Neuron (in vitro differentiated cells): Measurements from ENCODE around the gene SULT1C3.
"Not testable (repeated sequence)": the region's sequence is repeated elsewhere in the genome, so short reads cannot be mapped to it uniquely, and the experiment has no call there.

Experiments
- H2AFZ ChIP-seq: one replicate; pipeline ENCODE4 v1.6.1; 2013; ENCODE audit warnings: low read depth, mild to moderate bottlenecking, inconsistent platforms, low read length, moderate library complexity
- H3K27me3 ChIP-seq: one replicate; pipeline ENCODE4 v1.6.1; 2013; ENCODE audit warnings: low read length; ENCODE audit not compliant: insufficient read depth
- H3K36me3 ChIP-seq: one replicate; pipeline ENCODE4 v1.6.1; 2013; ENCODE audit warnings: low read length; ENCODE audit not compliant: insufficient read depth
- H3K4me1 ChIP-seq: one replicate; pipeline ENCODE4 v1.6.1; 2013; ENCODE audit warnings: low read length; ENCODE audit not compliant: insufficient read depth
- H3K4me3 ChIP-seq: 2 replicates; pipeline ENCODE4 v1.5.1; 2013; ENCODE audit warnings: mild to moderate bottlenecking, low read length, moderate library complexity
- H3K9me3 ChIP-seq: one replicate; pipeline ENCODE4 v1.6.1; 2013; ENCODE audit warnings: low read length

The SULT1C3 gene

DNA sequence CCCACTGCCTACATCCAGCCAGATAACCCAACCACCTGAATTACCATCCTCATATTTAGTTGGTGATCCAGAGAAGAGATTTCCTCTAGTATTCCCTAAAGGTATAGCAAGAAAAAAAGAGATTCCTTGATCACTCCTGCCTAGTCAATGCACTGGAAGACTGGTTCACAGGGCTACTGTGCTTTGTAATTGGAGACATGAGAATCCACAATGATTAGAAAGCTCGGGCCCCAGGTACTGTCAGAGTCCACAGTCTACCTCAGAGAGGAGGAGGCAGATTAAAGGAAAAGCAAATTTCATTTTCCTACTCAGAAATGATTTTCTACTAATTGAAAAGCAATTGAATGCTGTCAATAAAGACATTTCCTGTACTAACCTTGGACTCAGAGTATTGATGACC, 22.3 kb downstream of the SULT1C3 start:
- Histone ChIP-seq H3K4me3 (no peak overlapping the region), H3K4me1 (no peaks in the 10 kb centered on the region), H3K27me3 (no peaks in the 10 kb centered on the region)

DNA sequence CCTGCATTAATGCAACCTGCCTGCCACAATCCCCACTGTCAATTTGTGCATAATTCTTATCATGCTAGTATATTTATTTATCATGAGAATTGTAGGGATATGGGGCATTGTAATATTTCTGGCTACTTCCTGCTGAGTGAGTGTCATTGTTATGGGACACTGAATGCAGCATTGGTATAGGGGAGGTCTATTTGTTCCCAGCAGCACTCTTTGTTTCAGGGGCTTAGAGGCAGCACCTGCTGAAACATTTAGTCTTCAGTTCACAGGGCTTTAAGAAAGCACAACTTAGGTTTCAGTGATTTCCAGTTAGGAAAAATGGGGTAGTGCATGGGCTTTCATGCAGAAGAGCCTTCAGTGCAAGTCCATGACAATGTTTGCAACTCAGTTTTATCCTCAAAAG, 23.6 kb downstream of the SULT1C3 start:
- no peaks in the 10 kb centered on the region for H3K36me3 ChIP-seq
- H3K4me3 ChIP-seq: no peak overlapping the region
- H3K9me3 ChIP-seq: no peaks in the 10 kb centered on the region
- H2AFZ ChIP-seq: no peak overlapping the region
- H3K27me3 ChIP-seq: no peaks in the 10 kb centered on the region
- no peaks in the 10 kb centered on the region for H3K4me1 ChIP-seq

More for the DNA sequence above, 22.3 kb downstream of the SULT1C3 start:
- H2AFZ ChIP-seq: no peak overlapping the region
- H3K9me3 ChIP-seq: no peaks in the 10 kb centered on the region
- H3K36me3 ChIP-seq: no peaks in the 10 kb centered on the region

- H3K27me3 ChIP-seq: no peaks in the 10 kb centered on the region
- no peaks in the 10 kb centered on the region for H3K9me3 ChIP-seq
- no peaks in the 10 kb centered on the region for H3K36me3 ChIP-seq
- no peak overlapping the region for H2AFZ ChIP-seq
- H3K4me3 ChIP-seq: no peak overlapping the region
- no peaks in the 10 kb centered on the region for H3K4me1 ChIP-seq
Observed at GRCh38 chr2:108266218-108266617, 26.4 kb downstream of the SULT1C3 start.

- no peaks in the 10 kb centered on the region for H3K4me1 ChIP-seq
- H3K36me3 ChIP-seq: no peaks in the 10 kb centered on the region
- no peaks in the 10 kb centered on the region for H3K9me3 ChIP-seq
- H3K27me3 ChIP-seq: no peaks in the 10 kb centered on the region
- no peak overlapping the region for H2AFZ ChIP-seq
- no peak overlapping the region for H3K4me3 ChIP-seq
Observed at GRCh38 chr2:108267101-108267500, 27.3 kb downstream of the SULT1C3 start.

DNA sequence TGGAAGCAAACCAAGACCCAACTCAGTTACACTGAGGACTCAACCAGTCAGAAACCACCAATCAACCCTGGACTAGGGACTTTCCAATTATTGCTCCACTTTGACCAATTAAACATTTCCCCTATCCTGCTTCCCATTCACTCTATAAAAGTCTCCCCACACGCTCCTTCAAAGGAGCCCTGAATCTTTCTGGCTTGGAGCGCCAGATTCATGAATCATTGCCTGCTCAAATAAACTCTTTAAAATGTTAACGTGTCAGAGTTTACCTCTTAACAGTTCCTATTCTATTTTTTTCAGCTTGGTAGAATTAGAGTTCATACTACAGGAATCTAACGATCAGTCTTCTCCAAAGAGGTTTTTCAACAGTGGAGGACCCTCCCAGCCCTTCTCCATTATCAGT, 28.2 kb downstream of the SULT1C3 start:
- Histone ChIP-seq H3K4me1 (no peaks in the 10 kb centered on the region), H3K4me3 (no peak overlapping the region), H3K27me3 (no peaks in the 10 kb centered on the region), H2AFZ (no peak overlapping the region), H3K9me3 (no peaks in the 10 kb centered on the region), H3K36me3 (no peaks in the 10 kb centered on the region)

GRCh38 chr2:108270346-108270745, 30.6 kb downstream of the SULT1C3 start:
- no peak overlapping the region for H2AFZ ChIP-seq
- no peak overlapping the region for H3K4me3 ChIP-seq
- H3K27me3 ChIP-seq: no peaks in the 10 kb centered on the region
- H3K9me3 ChIP-seq: no peaks in the 10 kb centered on the region
- no peaks in the 10 kb centered on the region for H3K36me3 ChIP-seq
- no peaks in the 10 kb centered on the region for H3K4me1 ChIP-seq

DNA sequence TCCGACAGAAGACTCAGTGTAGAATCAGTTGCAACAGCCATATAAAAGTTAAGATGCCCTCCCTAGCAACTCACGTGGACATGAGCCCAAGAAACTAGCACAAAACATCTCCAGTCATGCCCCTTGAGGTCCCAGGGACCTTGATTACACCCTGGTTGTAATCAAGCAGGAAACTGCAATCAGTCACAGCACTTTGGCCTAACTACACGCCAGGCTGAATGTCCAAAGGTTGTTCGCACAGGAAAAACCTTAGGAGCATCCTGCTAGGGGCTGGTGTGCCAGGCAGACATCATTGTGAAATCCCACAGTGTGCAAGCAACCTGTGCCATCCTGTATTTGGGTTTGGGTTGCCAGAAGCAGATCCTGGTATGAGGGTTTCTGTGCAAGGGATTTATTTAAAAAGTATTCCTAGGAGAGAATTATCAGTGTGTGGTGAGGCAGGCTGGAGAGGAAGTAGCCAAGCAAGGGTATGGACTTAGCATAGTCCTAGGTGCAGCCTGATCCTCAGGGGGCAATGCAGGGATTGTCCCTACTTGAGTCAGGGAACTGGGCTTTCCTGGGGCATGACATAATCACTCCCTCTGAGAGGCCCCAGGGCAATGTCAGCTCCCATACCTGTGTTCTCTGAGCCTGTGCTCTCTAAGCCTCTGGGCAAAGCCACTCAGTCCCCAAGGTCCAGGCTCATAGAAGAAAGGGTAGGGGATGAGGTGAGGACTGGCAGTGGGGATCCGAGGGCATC, 31.2 kb downstream of the SULT1C3 start:
- no peaks in the 10 kb centered on the region for H3K4me1 ChIP-seq
- no peaks in the 10 kb centered on the region for H3K9me3 ChIP-seq
- no peaks in the 10 kb centered on the region for H3K27me3 ChIP-seq
- no peak overlapping the region for H2AFZ ChIP-seq
- no peaks in the 10 kb centered on the region for H3K36me3 ChIP-seq
- no peak overlapping the region for H3K4me3 ChIP-seq

DNA sequence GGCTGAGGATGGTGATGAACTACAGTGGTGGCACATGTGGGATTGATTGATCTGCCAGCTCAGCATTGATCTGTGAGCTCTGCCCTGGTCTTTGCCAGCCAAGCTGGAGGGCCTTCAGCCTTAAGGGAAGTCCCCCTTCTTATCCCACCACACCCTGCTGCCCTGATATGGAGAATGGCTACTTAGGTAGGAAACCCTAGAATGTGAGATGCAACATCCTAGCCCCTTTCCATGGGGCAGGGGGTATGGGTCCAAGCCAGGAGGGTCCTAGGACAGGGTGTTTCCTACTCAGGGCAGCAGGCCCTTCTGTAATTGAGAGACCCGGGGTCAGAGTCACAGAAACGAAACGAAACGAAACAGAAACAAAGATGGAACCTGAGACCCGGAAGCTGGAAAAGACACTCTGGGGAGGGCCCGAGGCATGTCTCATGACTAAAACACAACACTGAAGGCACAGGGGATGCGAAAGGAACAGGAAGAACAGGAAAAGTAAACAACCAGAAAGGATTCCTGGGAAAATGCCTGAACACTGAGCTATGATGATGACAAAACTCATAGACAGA, 32.0 kb downstream of the SULT1C3 start:
- Histone ChIP-seq H3K36me3 (no peaks in the 10 kb centered on the region), H3K9me3 (no peaks in the 10 kb centered on the region), H2AFZ (no peak overlapping the region), H3K4me1 (no peaks in the 10 kb centered on the region), H3K4me3 (no peak overlapping the region), H3K27me3 (no peaks in the 10 kb centered on the region)

DNA sequence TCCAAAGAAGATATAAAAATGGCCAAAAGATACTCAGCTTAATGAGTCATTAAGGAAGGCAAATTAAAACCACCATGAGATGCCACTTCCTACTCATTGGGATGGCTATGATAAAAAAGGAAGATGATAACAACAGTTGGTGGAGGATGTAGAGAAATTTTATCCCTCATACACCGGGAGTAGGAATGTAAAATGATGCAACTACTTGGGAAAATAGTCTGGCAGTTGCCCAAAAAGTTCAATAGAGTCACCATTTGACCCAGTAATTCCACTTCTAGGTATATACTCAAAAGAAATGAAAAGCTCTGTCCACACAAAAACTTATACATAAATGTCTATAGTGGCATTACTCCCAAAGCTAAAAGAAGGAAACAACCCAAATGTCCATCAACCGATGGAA, 38.9 kb downstream of the SULT1C3 start:
- H3K27me3 ChIP-seq: peaks cover 3% of the 10 kb centered on the region
- no peaks in the 10 kb centered on the region for H3K4me1 ChIP-seq
- H3K9me3 ChIP-seq: no peaks in the 10 kb centered on the region
- no peak overlapping the region for H2AFZ ChIP-seq
- no peak overlapping the region for H3K4me3 ChIP-seq
- no peaks in the 10 kb centered on the region for H3K36me3 ChIP-seq

- Histone ChIP-seq H3K36me3 (no peaks in the 10 kb centered on the region), H3K27me3 (peaks cover 3% of the 10 kb centered on the region), H3K9me3 (no peaks in the 10 kb centered on the region), H3K4me1 (no peaks in the 10 kb centered on the region), H2AFZ (no peak overlapping the region), H3K4me3 (no peak overlapping the region)
Observed at GRCh38 chr2:108279468-108279867, 39.7 kb downstream of the SULT1C3 start.

DNA sequence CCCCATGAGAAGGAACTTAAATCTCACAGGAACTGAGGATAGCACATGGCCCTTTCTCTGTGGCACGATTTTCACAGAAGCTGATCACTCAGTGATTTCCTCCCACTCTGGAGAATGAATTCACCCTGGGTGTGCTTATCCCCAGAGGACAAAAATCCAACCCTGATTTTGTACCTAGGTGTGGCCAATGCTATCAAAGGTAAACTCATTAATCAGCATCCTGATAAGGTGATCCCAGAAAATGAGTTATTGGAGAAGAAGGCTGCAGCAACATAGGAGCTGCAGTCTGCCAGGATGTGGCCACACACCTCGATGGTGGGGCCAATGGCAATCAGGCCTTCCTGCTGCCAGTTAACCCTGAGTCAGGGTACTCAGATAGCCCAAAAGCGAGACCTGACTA, 40.7 kb downstream of the SULT1C3 start:
- Histone ChIP-seq H3K4me1 (no peaks in the 10 kb centered on the region), H2AFZ (no peak overlapping the region), H3K4me3 (no peak overlapping the region), H3K9me3 (no peaks in the 10 kb centered on the region), H3K36me3 (no peaks in the 10 kb centered on the region), H3K27me3 (peaks cover 3% of the 10 kb centered on the region)

DNA sequence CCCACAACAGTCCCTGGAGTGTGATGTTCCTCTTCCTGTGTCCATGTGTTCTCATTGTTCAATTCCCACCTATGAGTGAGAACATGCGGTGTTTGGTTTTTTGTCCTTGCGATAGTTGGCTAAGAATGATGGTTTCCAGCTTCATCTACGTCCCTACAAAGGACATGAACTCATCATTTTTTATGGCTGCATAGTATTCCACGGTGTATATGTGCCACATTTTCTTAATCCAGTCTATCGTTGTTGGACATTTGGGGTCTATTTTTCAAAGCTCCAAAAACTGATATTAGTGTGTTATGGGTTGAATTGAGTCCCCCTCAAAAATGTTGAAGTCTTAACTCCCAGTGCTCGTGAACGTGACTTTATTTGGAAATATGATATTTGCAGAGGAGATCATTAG, 44.8 kb downstream of the SULT1C3 start:
- H3K4me1 ChIP-seq: peaks cover 12% of the 10 kb centered on the region
- H2AFZ ChIP-seq, H3K9me3 ChIP-seq, H3K4me3 ChIP-seq, H3K27me3 ChIP-seq, H3K36me3 ChIP-seq: not testable (repeated sequence)

GRCh38 chr2:108285616-108286015, 45.8 kb downstream of the SULT1C3 start:
- Histone ChIP-seq H2AFZ (no peak overlapping the region), H3K27me3 (no peaks in the 10 kb centered on the region), H3K9me3 (peaks cover 3% of the 10 kb centered on the region), H3K4me3 (no peak overlapping the region), H3K36me3 (no peaks in the 10 kb centered on the region), H3K4me1 (peaks cover 12% of the 10 kb centered on the region)

- Histone ChIP-seq H3K9me3 (peaks cover 3% of the 10 kb centered on the region), H3K36me3 (no peaks in the 10 kb centered on the region)
Observed at GRCh38 chr2:108287169-108287568, 47.4 kb downstream of the SULT1C3 start.

More at GRCh38 chr2:108287169-108287568, 47.4 kb downstream of the SULT1C3 start:
- Histone ChIP-seq H3K27me3 (no peaks in the 10 kb centered on the region), H2AFZ (no peak overlapping the region), H3K4me3 (no peak overlapping the region), H3K4me1 (peaks cover 12% of the 10 kb centered on the region)
